HG02571 (cell line): ENCODE measurements around the gene NCAPH2.
"Not testable (repeated sequence)": the region's sequence is repeated elsewhere in the genome, so short reads cannot be mapped to it uniquely, and the experiment has no call there.

Source experiments
- ATAC-seq: cut with Tn5 transposase; IDR thresholded peaks from one replicate; pipeline ENCODE4 v1.9.1; 2021; ENCODE audit warnings: mild to moderate bottlenecking, moderate library complexity; ENCODE audit not compliant: unreplicated experiment

NCAPH2 gene

GRCh38 chr22:50528682-50529415 is 20.8 kb downstream of the NCAPH2 start:
- ATAC-seq = no peak

DNA sequence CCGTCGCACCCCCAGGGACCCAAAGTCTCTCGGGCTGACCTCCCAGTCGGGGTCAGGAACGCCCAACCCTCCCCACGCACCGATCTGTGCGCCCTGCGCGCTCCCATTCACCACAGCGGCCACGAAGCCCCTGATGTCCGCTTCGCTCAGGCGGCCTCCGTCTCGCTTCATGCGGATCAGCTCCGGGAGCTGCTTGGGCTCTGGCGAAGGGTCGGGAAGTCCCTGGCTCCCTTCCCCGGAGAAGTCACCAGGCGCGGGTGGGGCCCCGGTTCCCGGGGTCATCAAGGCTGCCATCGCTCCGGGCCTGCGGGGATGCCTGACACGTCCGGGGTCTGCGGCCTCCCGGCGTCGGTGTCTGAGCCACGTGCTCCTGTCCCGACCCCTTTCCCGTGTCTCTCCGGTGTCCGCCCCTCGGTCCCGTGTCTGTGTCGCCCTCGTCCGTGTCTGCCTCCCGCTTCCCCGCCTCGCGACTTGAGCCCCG is 21.4 kb downstream of the NCAPH2 start:
- ATAC-seq = no peak

GRCh38 chr22:50529897-50530579 is 22.0 kb downstream of the NCAPH2 start, which contains the start of gene TYMP:
TSS of gene TYMP (minus strand) at chr22:50530012. CDS start at chr22:50529709, 303 bp downstream.
- peak; percentile 15 for ATAC-seq

- ATAC-seq = no peak
These were observed 22.5 kb downstream of the NCAPH2 start for GRCh38 chr22:50530580-50530876.

DNA sequence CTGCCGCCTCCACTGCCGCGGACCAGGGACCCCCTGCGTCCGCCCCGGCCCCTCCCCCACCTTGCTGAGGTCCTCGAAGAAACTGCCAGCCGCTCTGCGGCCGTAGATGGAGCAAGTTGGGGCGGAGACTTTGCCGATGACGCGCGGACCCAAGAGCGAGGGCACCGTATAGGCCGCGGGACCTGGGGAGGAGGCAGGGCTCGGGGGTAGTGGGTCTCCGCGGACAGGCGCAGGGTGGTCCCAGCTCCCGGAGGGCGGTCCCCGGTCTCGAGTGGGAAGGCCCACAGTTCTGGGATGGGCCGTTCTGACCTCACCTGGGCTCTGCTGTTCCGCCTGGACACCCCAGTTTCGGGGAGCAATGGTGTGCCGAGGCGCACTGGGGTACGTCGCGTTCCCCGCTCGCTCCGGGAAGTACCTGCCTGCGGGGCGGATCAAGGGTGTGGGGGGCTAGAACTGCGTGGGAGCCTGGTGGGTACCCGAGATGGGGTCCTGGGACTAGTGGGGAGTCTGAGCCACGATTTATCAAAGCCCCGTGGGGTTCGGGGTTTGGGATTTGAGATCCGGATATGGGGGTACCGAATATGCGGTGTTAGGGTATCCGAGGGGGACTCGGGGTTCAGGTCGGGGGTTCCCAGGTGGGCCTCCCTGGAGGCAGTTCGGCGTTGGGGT is 23.0 kb downstream of the NCAPH2 start:
- ATAC-seq = no peak

- ATAC-seq = peak; percentile 29
These were observed 23.5 kb downstream of the NCAPH2 start for GRCh38 chr22:50531546-50531961.

GRCh38 chr22:50531962-50532674 is 24.1 kb downstream of the NCAPH2 start:
- peak; percentile 2 for ATAC-seq

DNA sequence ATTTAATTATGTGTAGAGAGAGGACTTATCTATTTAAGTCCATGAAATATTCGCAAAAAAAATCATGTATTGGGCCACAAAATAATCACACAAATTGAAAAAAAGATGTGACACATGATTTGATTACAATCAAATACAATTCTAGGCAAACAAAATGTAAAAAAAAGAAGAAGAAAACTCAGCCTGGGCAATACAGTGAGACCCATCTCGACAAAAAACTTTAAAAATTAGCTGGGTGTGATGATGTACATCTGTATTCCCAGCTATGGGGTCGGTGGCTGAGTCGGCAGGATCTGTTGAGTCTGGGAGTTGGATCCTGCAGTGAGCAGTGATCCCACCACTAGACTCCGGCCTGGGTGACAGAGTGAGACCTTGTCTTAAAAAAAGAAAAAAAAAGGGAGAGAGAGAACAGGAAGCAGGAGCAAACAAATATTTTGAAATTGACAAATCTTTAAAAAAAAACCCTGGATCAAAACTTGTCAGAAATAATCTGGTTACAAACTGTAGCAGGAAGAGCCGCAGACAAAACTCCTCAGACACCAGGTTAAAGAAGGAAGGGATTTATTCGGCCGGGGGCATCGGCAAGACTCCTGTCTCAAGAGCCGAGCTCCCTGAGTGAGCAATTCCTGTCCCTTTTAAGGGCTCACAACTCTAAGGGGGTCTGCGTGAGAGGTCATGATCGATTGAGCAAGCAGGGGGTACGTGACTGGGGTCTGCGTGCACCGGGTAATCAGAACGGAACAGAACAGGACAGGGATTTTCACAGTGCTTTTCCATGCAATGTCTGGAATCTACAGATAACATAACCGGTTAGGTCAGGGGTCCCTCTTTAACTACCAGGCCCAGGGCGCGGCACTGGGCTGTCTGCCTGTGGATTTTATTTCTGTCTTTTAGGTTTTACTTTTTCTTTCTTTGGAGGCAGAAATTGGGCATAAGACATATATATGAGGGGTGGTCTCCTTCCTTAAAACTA is 25.1 kb downstream of the NCAPH2 start:
- no peak for ATAC-seq

- not testable (repeated sequence) for ATAC-seq
These were observed 26.1 kb downstream of the NCAPH2 start for GRCh38 chr22:50533856-50534711.

- ATAC-seq = no peak
These were observed 27.1 kb downstream of the NCAPH2 start for GRCh38 chr22:50535113-50535512.

DNA sequence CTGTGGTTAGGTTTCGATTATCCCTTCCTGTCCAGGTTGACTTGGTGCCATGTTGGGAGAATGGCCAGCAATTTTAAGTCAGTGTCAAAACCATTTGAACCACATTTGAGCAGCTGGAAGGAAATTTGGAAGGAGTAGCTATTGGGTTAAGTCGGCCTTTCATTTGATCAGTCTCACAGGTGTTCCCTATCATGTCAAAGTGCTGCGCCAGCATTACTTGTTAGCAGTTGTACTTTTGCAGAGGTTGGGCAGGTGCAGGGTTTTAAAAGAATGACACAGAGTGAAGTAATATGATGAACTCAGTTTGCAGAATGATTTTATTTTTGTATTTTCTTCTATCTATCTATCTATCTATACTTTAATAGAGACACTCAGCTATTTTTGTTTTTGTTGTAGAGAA is 28.2 kb downstream of the NCAPH2 start:
- ATAC-seq = no peak

DNA sequence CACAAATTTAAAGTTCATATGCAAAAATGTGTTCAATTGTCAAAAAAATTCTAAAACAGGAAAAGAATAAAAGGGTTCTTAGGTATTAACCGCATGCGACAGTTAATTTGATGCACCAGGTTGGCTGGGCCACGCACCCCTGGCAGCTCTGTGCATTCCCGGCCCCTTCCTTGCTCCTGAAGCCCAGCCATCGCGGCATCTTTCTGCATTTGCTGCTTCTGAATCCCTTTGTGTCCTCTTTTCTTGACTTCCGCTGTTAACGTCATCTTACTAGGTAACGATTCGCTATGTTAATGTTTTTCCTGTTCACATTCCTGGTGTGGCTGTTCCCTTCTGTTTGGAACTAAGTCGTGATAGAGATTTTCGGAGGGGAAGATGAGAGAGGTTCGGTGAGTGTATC is 29.7 kb downstream of the NCAPH2 start:
- no peak for ATAC-seq

DNA sequence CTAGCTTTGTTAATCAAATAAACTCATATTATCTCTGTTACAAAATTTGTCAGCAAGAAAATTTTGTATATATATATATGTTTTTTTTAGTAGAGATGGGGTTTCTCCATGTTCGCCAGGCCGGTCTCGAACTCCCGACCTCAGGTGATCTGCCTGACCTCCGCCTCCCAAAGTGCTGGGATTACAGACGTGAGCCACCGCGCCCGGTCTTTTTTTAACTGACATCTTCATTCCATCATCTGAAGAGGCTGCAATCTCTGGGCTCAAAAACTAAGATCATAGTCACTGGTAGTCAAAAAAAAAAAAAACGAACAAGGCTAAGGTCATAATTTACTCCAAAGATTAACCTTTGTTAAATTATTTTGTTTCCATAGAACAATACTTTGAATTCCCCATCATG is 32.4 kb downstream of the NCAPH2 start:
- ATAC-seq = no peak

DNA sequence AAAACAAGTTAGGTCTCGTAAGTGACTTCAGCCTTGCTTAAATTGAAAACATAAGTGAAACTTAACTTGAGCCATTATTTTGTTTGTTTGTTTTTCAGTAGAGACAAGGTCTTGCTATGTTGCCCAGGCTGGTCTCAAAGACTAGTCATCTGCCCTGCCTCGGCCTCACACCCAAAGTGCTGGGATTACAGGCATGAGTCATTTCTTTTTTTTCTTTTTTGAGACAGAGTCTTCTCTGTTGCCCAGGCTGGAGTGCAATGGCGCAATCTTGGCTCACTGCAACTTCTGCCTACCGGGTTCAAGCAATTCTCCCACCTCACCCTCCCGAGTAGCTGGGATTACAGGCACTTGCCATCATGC is 33.6 kb downstream of the NCAPH2 start:
- ATAC-seq = not testable (repeated sequence)

- ATAC-seq = no peak
These were observed 34.4 kb downstream of the NCAPH2 start for GRCh38 chr22:50542416-50542927.

DNA sequence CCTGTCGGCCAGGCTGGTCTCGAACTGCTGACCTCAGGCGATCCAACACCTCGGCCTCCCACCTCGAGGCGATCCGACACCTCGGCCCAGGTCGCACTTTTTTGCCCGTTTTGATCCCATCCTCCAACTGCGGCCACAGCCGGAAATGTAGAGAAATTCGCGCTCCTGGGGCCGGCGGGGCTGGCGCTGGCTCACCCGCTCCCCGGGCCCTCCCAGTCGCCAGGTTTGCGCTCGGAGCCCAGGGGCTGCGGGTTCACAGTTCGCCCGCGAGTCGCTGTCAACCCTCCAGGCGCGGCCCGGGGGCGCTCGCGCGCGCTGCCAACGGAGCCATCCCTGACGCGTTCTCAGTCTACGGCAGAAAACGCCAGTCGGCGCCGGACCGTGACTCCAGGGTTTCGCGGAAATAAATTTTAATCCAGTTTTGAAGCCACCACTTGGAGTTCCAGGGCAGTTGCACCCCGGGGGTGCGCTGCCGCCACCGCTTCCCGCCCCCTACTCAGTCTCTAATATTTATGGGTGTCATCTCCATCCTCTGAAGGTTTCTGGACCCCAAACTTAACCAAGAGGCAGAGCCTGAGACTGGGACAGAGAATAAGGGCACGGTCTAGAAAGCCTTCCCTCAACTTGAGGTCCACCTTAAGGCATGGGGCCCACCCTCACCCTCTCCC is 36.2 kb downstream of the NCAPH2 start:
- ATAC-seq = no peak

- no peak for ATAC-seq
These were observed 36.8 kb downstream of the NCAPH2 start for GRCh38 chr22:50544746-50545253.
